Loucy (cell line): Measurements from ENCODE around the gene LIMK2.
"Not testable (repeated sequence)": the region's sequence is repeated elsewhere in the genome, so short reads cannot be mapped to it uniquely, and the experiment has no call there.

Experiments used
- H2AFZ ChIP-seq: fragments of 200-600 bp; sonication (generic); 2 replicates; pipeline ENCODE4 v1.6.0; 2016; ENCODE audit warnings: antibody characterized with exemption, mild to moderate bottlenecking, low read length, moderate library complexity
- H3F3A ChIP-seq: fragments of 200-600 bp; 2 replicates; pipeline ENCODE4 v1.6.0; 2016; ENCODE audit warnings: antibody characterized with exemption, low read depth, mild to moderate bottlenecking
- H3K27me3 ChIP-seq: fragments of 200-600 bp; sonication (generic); 2 replicates; pipeline ENCODE4 v1.6.1; 2014; ENCODE audit warnings: low read length, mild to moderate bottlenecking; ENCODE audit not compliant: insufficient read depth, poor library complexity, severe bottlenecking
- H3K36me3 ChIP-seq: fragments of 200-600 bp; sonication (generic); 2 replicates; pipeline ENCODE4 v1.6.1; 2016; ENCODE audit warnings: low read length; ENCODE audit not compliant: insufficient read depth
- H3K4me1 ChIP-seq: fragments of 200-600 bp; sonication (generic); 2 replicates; pipeline ENCODE4 v1.5.1; 2014; ENCODE audit warnings: low read length, mild to moderate bottlenecking; ENCODE audit not compliant: insufficient read depth, poor library complexity, severe bottlenecking
- H3K4me2 ChIP-seq: fragments of 200-600 bp; sonication (generic); 2 replicates; pipeline ENCODE4 v1.6.0; 2014; ENCODE audit warnings: antibody characterized with exemption, low read length, low read depth, mild to moderate bottlenecking; ENCODE audit not compliant: poor library complexity, severe bottlenecking
- H3K4me3 ChIP-seq: fragments of 200-600 bp; sonication (generic); 2 replicates; pipeline ENCODE4 v1.5.1; 2014; ENCODE audit warnings: low read length, mild to moderate bottlenecking, mixed read lengths; ENCODE audit not compliant: poor library complexity, severe bottlenecking
- H3K79me2 ChIP-seq: fragments of 200-600 bp; sonication (generic); 2 replicates; pipeline ENCODE4 v1.6.1; 2014; ENCODE audit warnings: low read length; ENCODE audit not compliant: insufficient read depth
- H3K9ac ChIP-seq: fragments of 200-600 bp; sonication (generic); 2 replicates; pipeline ENCODE4 v1.6.0; 2014; ENCODE audit warnings: mild to moderate bottlenecking, low read depth, low read length, moderate library complexity; ENCODE audit not compliant: poor library complexity, severe bottlenecking
- H3K9me2 ChIP-seq: fragments of 200-600 bp; sonication (generic); replicated peaks from 2 replicates; pipeline ENCODE4 v1.6.1; 2016; ENCODE audit warnings: low read depth, low read length, mixed read lengths
- H3K9me3 ChIP-seq: fragments of 200-600 bp; sonication (generic); 2 replicates; pipeline ENCODE4 v1.6.1; 2014; ENCODE audit warnings: mild to moderate bottlenecking, antibody characterized with exemption, low read length, low read depth; ENCODE audit not compliant: insufficient read depth
- H4K20me1 ChIP-seq: fragments of 200-600 bp; sonication (generic); 2 replicates; pipeline ENCODE4 v1.6.0; 2014; ENCODE audit warnings: antibody characterized with exemption, low read length, mild to moderate bottlenecking; ENCODE audit not compliant: insufficient read depth, poor library complexity, severe bottlenecking
- EZH2phosphoT487 ChIP-seq: fragments of 200-600 bp; IDR thresholded peaks from 2 replicates; pipeline ENCODE4 v1.6.1; 2018; ENCODE audit warnings: antibody characterized with exemption, mild to moderate bottlenecking, moderate library complexity, borderline replicate concordance
- TF ChIP-seq, protein P1 (sequence below): fragments of 200-600 bp; sonication (generic); conservative IDR thresholded peaks from 2 replicates; pipeline ENCODE4 v1.5.1; 2014; ENCODE audit warnings: mild to moderate bottlenecking, antibody characterized with exemption, low read length

Gene LIMK2

DNA sequence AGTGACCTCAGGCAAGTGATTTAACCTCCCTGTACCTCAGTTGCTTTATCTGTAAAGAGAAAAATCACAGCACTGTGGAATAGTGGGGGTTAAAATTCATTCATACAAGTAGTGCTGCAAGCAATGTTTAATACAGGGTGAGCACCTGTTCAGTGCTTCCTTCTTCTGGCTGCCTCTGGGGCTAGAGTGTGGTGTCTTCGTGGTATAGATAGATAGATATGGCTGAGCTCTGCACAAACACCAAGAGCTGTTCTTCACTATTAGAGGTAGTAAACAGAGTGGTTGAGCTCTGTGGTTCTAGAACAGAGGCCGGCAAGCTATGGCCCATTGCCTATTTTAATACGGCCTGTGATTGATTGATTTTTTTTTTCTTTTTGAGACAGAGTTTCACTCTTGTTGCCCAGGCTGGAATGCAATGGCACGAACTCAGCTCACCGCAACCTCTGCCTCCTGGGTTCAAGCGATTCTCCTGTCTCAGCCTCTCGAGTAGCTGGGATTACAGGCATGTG is 32.9 kb downstream of the LIMK2 start:
- Histone ChIP-seq H3K79me2 (peaks cover 49% of the 10 kb centered on the region; the same call in 1 of the 2 replicates), H3K4me2 (no peak overlapping the region), H3K9ac (no peak overlapping the region), H4K20me1 (no peaks in the 10 kb centered on the region), H3K4me3 (no peak overlapping the region), H3K9me3 (no peaks in the 10 kb centered on the region), H3K4me1 (peaks cover 10% of the 10 kb centered on the region), H3K36me3 (peaks cover 31% of the 10 kb centered on the region; the same call in 1 of the 2 replicates), H3K27me3 (no peaks in the 10 kb centered on the region), H3F3A (no peaks in the 10 kb centered on the region), H3K9me2 (no peaks in the 10 kb centered on the region), H2AFZ (no peak overlapping the region)
- TF ChIP-seq, protein P1, sequence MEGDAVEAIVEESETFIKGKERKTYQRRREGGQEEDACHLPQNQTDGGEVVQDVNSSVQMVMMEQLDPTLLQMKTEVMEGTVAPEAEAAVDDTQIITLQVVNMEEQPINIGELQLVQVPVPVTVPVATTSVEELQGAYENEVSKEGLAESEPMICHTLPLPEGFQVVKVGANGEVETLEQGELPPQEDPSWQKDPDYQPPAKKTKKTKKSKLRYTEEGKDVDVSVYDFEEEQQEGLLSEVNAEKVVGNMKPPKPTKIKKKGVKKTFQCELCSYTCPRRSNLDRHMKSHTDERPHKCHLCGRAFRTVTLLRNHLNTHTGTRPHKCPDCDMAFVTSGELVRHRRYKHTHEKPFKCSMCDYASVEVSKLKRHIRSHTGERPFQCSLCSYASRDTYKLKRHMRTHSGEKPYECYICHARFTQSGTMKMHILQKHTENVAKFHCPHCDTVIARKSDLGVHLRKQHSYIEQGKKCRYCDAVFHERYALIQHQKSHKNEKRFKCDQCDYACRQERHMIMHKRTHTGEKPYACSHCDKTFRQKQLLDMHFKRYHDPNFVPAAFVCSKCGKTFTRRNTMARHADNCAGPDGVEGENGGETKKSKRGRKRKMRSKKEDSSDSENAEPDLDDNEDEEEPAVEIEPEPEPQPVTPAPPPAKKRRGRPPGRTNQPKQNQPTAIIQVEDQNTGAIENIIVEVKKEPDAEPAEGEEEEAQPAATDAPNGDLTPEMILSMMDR: no peak
- TF ChIP-seq EZH2phosphoT487: no peak

- not testable (repeated sequence) for H3K4me1 ChIP-seq, H3K9me2 ChIP-seq, H3K9ac ChIP-seq, H3K4me2 ChIP-seq, H3F3A ChIP-seq, H2AFZ ChIP-seq, H3K9me3 ChIP-seq, H3K27me3 ChIP-seq, H3K4me3 ChIP-seq, H4K20me1 ChIP-seq
- Histone ChIP-seq H3K79me2 (peaks cover 44% of the 10 kb centered on the region; the same call in 1 of the 2 replicates), H3K36me3 (peaks cover 34% of the 10 kb centered on the region; the same call in 1 of the 2 replicates)
Observed at GRCh38 chr22:31245998-31246397, 33.9 kb downstream of the LIMK2 start.

DNA sequence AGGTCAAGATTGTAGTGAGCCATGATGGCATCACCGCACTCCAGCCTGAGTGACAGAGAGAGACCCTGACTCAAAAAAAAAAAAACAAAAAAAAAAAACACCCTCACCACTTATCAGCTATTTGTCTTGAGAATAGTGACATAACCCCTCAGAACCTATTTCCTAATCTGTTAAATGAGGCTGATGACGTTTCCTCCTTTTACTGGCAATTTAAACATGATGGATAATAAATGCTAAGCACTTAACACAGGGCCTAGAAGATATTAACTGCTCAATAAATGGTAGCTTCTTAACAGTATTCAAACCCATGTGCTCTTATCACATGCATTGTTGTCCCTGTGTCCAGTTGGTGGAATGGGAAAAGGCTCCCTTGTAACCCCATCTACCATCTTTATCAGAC is 34.6 kb downstream of the LIMK2 start:
- H3K9me2 ChIP-seq: no peaks in the 10 kb centered on the region
- H4K20me1 ChIP-seq: no peaks in the 10 kb centered on the region
- peaks cover 38% of the 10 kb centered on the region; the same call in 1 of the 2 replicates for H3K79me2 ChIP-seq
- no peaks in the 10 kb centered on the region for H3K27me3 ChIP-seq
- H3K9ac ChIP-seq: no peak overlapping the region
- H3K4me3 ChIP-seq: no peak overlapping the region
- TF ChIP-seq, protein P1: no peak
- no peak for TF ChIP-seq EZH2phosphoT487
- no peaks in the 10 kb centered on the region for H3F3A ChIP-seq
- H3K4me2 ChIP-seq: no peak overlapping the region
- peaks cover 32% of the 10 kb centered on the region; the same call in 1 of the 2 replicates for H3K36me3 ChIP-seq
- H3K4me1 ChIP-seq: peaks cover 10% of the 10 kb centered on the region
- no peak overlapping the region for H2AFZ ChIP-seq
- no peaks in the 10 kb centered on the region for H3K9me3 ChIP-seq

DNA sequence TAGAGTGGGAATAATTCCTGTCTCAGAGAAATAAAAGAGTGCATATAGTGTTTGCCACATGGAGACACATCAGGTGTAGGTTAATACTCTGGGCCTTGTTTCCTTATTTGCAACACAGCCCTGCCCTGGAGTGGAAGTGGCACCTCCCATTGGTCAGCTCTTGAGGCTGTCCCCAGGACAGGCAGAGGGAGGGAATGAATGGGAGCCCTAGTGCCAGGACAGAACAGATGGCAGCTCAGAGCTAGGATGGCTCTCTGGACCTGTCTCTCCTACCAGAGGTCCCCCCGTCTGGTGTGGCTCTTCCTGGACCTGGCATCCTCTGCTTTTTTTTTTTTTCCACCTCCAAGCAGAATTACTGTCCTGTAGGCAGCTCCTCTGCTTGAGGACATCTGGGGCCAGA is 35.6 kb downstream of the LIMK2 start:
- Histone ChIP-seq H2AFZ (no peak overlapping the region), H3K27me3 (no peaks in the 10 kb centered on the region), H3K4me3 (no peak overlapping the region), H3K4me1 (peaks cover 10% of the 10 kb centered on the region), H3K9me3 (no peaks in the 10 kb centered on the region), H3K4me2 (no peak overlapping the region), H3K9ac (no peak overlapping the region), H4K20me1 (no peaks in the 10 kb centered on the region), H3K36me3 (peaks cover 23% of the 10 kb centered on the region; the same call in 1 of the 2 replicates), H3F3A (no peaks in the 10 kb centered on the region), H3K9me2 (no peaks in the 10 kb centered on the region), H3K79me2 (peaks cover 28% of the 10 kb centered on the region; the same call in 1 of the 2 replicates)
- no peak for TF ChIP-seq EZH2phosphoT487
- TF ChIP-seq, protein P1: no peak
